GM23338 (cell line): ENCODE results near the gene GNAO1. TPM values are rescaled to one million over a fixed set of nuclear protein-coding genes. Genes with fewer than 3 reads are reported as not detected.

Experiments
- ATAC-seq: fragments of 200-7000 bp; cut with Tn5 transposase; 3 replicates; pipeline ENCODE4 v1.9.1; 2020
- DNase-seq: peaks from one replicate; pipeline ENCODE4 v3.0.0-alpha.2; 2015; ENCODE audit warnings: low spot score
- H2AFZ ChIP-seq: fragments of 200-600 bp; sonication (generic); 2 replicates; pipeline ENCODE4 v1.8.0; 2016; ENCODE audit warnings: antibody characterized with exemption, mild to moderate bottlenecking, moderate library complexity
- H3F3A ChIP-seq: fragments of 200-600 bp; sonication (generic); replicated peaks from 2 replicates; pipeline ENCODE4 v1.8.0; 2017; ENCODE audit warnings: antibody characterized with exemption, mixed run types, low read depth
- H3K27ac ChIP-seq: fragments of 200-600 bp; sonication (generic); 2 replicates; pipeline ENCODE4 v1.6.1; 2016; ENCODE audit warnings: low read depth
- H3K27me3 ChIP-seq: fragments of 200-600 bp; sonication (generic); 2 replicates; pipeline ENCODE4 v1.8.0; 2016; ENCODE audit warnings: mild to moderate bottlenecking, mixed run types, moderate library complexity; ENCODE audit not compliant: insufficient read depth
- H3K36me3 ChIP-seq: fragments of 200-600 bp; sonication (generic); 2 replicates; pipeline ENCODE4 v1.8.0; 2016; ENCODE audit warnings: mild to moderate bottlenecking; ENCODE audit not compliant: insufficient read depth
- H3K4me1 ChIP-seq: fragments of 200-600 bp; sonication (generic); 2 replicates; pipeline ENCODE4 v1.8.0; 2016; ENCODE audit warnings: mild to moderate bottlenecking, moderate library complexity; ENCODE audit not compliant: insufficient read depth
- H3K4me2 ChIP-seq: fragments of 200-600 bp; sonication (generic); 2 replicates; pipeline ENCODE4 v1.7.1; 2017; ENCODE audit warnings: mixed run types
- H3K4me3 ChIP-seq: fragments of 200-600 bp; sonication (generic); 2 replicates; pipeline ENCODE4 v1.6.1; 2016; ENCODE audit warnings: mixed run types
- H3K79me2 ChIP-seq: fragments of 200-600 bp; sonication (generic); replicated peaks from 2 replicates; pipeline ENCODE4 v1.8.0; 2017; ENCODE audit warnings: mild to moderate bottlenecking; ENCODE audit not compliant: insufficient read depth
- H3K9me2 ChIP-seq: fragments of 200-600 bp; sonication (generic); 2 replicates; pipeline ENCODE4 v1.8.0; 2017; ENCODE audit not compliant: insufficient read depth
- H4K20me1 ChIP-seq: fragments of 200-600 bp; sonication (generic); replicated peaks from 2 replicates; pipeline ENCODE4 v1.8.0; 2017; ENCODE audit warnings: mild to moderate bottlenecking; ENCODE audit not compliant: insufficient read depth
- H3K27ac Mint-ChIP-seq: 2 replicates; pipeline ENCODE4 v1.8.0; 2020; ENCODE audit warnings: inconsistent platforms, mild to moderate bottlenecking, moderate library complexity, mixed read lengths
- H3K27me3 Mint-ChIP-seq: 3 replicates; pipeline ENCODE4 v1.8.0; 2022; ENCODE audit warnings: low read depth, mild to moderate bottlenecking, moderate library complexity, mixed read lengths, inconsistent platforms; ENCODE audit not compliant: insufficient read depth, poor library complexity
- H3K36me3 Mint-ChIP-seq: 3 replicates; pipeline ENCODE4 v1.8.0; 2021; ENCODE audit warnings: low read depth, mild to moderate bottlenecking, inconsistent platforms, moderate library complexity, mixed read lengths
- H3K4me1 Mint-ChIP-seq: 3 replicates; pipeline ENCODE4 v1.8.0; 2020; ENCODE audit warnings: mild to moderate bottlenecking, inconsistent platforms, mixed read lengths
- H3K4me3 Mint-ChIP-seq: 3 replicates; pipeline ENCODE4 v1.8.0; 2021; ENCODE audit warnings: moderate library complexity, mild to moderate bottlenecking, inconsistent platforms, mixed read lengths
- H3K9me3 Mint-ChIP-seq: 3 replicates; pipeline ENCODE4 v1.8.0; 2020; ENCODE audit warnings: moderate library complexity, mild to moderate bottlenecking, inconsistent platforms, mixed read lengths
- EZH2 ChIP-seq: fragments of 200-600 bp; sonication (generic); IDR thresholded peaks from one replicate; pipeline ENCODE4 v1.8.0; 2017; ENCODE audit warnings: antibody characterized with exemption, mild to moderate bottlenecking, low read depth; ENCODE audit not compliant: unreplicated experiment
- NANOG ChIP-seq: IDR thresholded peaks from 2 replicates; pipeline ENCODE4 v1.6.1; 2016; ENCODE audit warnings: antibody characterized with exemption, borderline replicate concordance
- POLR2AphosphoS5 ChIP-seq: IDR thresholded peaks from 2 replicates; pipeline ENCODE4 v1.6.1; 2016; ENCODE audit warnings: antibody characterized with exemption, low read depth
- ZNF331 ChIP-seq: fragments of 250-450 bp; sonication (Bioruptor Pico); IDR thresholded peaks from 2 replicates; pipeline ENCODE4 v1.5.0; 2020; ENCODE audit warnings: low read depth, mild to moderate bottlenecking, moderate library complexity
- ZNF462 ChIP-seq: fragments of 250-450 bp; sonication (Bioruptor Pico); IDR thresholded peaks from 2 replicates; pipeline ENCODE4 v1.5.0; 2020; ENCODE audit warnings: mild to moderate bottlenecking, moderate library complexity
- polyA plus RNA-seq: library from polyadenylated mRNA; unstranded; fragments of >200 nt; fragmentation: Nextera tagmentation; extraction: Ambion mirVana; gene quantifications from 2 replicates; pipeline ENCODE4 v1.2.1, GENCODE V29; 2016
- total RNA-seq: library from RNA; depleted of rRNA; stranded (reverse); fragments of >200 nt; shearing (Covaris generic); gene quantifications from 2 replicates; pipeline ENCODE4 v1.2.3, GENCODE V29; 2014
- TF ChIP-seq, protein P1 (sequence below): IDR thresholded peaks from 2 replicates; pipeline ENCODE4 v1.6.1; 2016; ENCODE audit warnings: antibody characterized with exemption
- TF ChIP-seq, protein P2 (sequence below): IDR thresholded peaks from one replicate; pipeline ENCODE4 v1.6.1; 2018; ENCODE audit warnings: antibody characterized with exemption; ENCODE audit not compliant: unreplicated experiment

GNAO1 gene
- total and polyA plus RNA-seq, 2 experiments from 2014 or later = 6.5 to 24.8 TPM

DNA sequence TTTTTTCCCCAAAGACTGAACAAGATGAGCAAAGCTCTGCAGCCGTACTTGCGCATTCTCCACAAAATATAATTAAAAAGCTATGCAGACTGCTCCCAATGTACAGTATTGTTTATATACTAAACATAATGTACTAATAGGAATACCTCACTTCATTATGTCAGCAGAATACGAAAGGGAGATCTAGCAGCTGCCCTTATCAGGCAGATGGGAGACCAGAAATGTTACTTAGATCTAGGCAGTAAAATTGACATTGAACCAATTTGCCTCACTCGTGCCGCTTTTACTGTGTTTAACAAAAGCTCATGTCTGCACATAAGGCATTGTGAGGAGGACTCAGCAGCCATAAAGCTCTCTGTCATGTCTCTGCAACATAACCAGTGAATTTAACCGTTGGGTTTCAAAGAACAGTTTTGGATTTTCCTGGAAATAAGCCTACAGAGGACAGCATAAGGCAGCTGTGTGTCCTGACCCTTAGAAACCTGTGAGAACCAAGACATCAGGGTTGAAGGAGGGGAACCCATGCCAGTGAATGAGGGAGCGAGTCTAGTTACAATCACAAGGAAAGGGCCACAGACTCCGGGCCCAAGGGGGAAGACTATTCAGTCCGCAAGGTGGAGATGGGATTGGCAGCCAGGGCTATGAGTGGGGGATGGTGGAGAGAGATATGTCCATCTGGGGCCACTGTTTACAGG is 71.4 kb downstream of the GNAO1 start:
- H3K79me2 ChIP-seq = no peaks in the 10 kb centered on the region
- ATAC-seq (no peak), DNase-seq (no peak)
- Mint-ChIP-seq H3K36me3 (peaks cover 4% of the 10 kb centered on the region; the same call in 1 of the 3 replicates), H3K27ac (no peak overlapping the region), H3K4me1 (peaks cover 15% of the 10 kb centered on the region), H3K9me3 (no peaks in the 10 kb centered on the region; the same call in 2 of the 3 replicates), H3K27me3 (peaks cover 8% of the 10 kb centered on the region), H3K4me3 (no peak overlapping the region)
- no peak overlapping the region for H3K4me2 ChIP-seq
- no peak overlapping the region for H3K4me3 ChIP-seq
- H3K27me3 ChIP-seq = no peaks in the 10 kb centered on the region
- no peaks in the 10 kb centered on the region for H3F3A ChIP-seq
- no peak overlapping the region for H3K27ac ChIP-seq
- H3K36me3 ChIP-seq = no peaks in the 10 kb centered on the region
- no peaks in the 10 kb centered on the region; the same call in 1 of the 2 replicates for H4K20me1 ChIP-seq
- peaks cover 5% of the 10 kb centered on the region; the same call in 1 of the 2 replicates for H3K9me2 ChIP-seq
- TF ChIP-seq, protein P1, sequence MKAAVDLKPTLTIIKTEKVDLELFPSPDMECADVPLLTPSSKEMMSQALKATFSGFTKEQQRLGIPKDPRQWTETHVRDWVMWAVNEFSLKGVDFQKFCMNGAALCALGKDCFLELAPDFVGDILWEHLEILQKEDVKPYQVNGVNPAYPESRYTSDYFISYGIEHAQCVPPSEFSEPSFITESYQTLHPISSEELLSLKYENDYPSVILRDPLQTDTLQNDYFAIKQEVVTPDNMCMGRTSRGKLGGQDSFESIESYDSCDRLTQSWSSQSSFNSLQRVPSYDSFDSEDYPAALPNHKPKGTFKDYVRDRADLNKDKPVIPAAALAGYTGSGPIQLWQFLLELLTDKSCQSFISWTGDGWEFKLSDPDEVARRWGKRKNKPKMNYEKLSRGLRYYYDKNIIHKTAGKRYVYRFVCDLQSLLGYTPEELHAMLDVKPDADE = no peak
- no peak for TF ChIP-seq ZNF331 (CRISPR knock-in tag)
- TF ChIP-seq POLR2AphosphoS5 = no peak
- TF ChIP-seq ZNF462 (CRISPR knock-in tag) = no peak
- TF ChIP-seq, protein P2, sequence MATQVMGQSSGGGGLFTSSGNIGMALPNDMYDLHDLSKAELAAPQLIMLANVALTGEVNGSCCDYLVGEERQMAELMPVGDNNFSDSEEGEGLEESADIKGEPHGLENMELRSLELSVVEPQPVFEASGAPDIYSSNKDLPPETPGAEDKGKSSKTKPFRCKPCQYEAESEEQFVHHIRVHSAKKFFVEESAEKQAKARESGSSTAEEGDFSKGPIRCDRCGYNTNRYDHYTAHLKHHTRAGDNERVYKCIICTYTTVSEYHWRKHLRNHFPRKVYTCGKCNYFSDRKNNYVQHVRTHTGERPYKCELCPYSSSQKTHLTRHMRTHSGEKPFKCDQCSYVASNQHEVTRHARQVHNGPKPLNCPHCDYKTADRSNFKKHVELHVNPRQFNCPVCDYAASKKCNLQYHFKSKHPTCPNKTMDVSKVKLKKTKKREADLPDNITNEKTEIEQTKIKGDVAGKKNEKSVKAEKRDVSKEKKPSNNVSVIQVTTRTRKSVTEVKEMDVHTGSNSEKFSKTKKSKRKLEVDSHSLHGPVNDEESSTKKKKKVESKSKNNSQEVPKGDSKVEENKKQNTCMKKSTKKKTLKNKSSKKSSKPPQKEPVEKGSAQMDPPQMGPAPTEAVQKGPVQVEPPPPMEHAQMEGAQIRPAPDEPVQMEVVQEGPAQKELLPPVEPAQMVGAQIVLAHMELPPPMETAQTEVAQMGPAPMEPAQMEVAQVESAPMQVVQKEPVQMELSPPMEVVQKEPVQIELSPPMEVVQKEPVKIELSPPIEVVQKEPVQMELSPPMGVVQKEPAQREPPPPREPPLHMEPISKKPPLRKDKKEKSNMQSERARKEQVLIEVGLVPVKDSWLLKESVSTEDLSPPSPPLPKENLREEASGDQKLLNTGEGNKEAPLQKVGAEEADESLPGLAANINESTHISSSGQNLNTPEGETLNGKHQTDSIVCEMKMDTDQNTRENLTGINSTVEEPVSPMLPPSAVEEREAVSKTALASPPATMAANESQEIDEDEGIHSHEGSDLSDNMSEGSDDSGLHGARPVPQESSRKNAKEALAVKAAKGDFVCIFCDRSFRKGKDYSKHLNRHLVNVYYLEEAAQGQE = no peak
- no peak for TF ChIP-seq EZH2
- TF ChIP-seq NANOG = no peak
- H3K4me1 ChIP-seq = no peaks in the 10 kb centered on the region
- H2AFZ ChIP-seq = no peak overlapping the region
